H9 (cell line): ENCODE data around the gene DMAC2. TPM values are rescaled to one million over a fixed set of nuclear protein-coding genes. Genes with fewer than 3 reads are reported as not detected.

Experiments used
- DNase-seq: peaks from one replicate; pipeline ENCODE4 v3.0.0-alpha.2; 2017
- H2AFZ ChIP-seq: one replicate; pipeline ENCODE4 v1.6.1; 2013; ENCODE audit warnings: mild to moderate bottlenecking, low read length, control low read depth, moderate library complexity
- H2AK5ac ChIP-seq: 2 replicates; pipeline ENCODE4 v1.6.1; 2013; ENCODE audit warnings: low read length, control low read depth, mixed read lengths; ENCODE audit not compliant: insufficient read length
- H2BK120ac ChIP-seq: one replicate; pipeline ENCODE4 v1.6.1; 2013; ENCODE audit warnings: low read depth, mild to moderate bottlenecking, low read length, control low read depth, inconsistent platforms; ENCODE audit not compliant: poor library complexity, severe bottlenecking
- H2BK12ac ChIP-seq: 2 replicates; pipeline ENCODE4 v1.6.1; 2013; ENCODE audit warnings: low read length, control low read depth, mixed read lengths, low read depth; ENCODE audit not compliant: insufficient read length
- H2BK15ac ChIP-seq: 2 replicates; pipeline ENCODE4 v1.6.1; 2013; ENCODE audit warnings: low read depth, low read length, control low read depth
- H2BK20ac ChIP-seq: one replicate; pipeline ENCODE4 v1.6.1; 2013; ENCODE audit warnings: low read depth, mild to moderate bottlenecking, low read length, control low read depth, inconsistent platforms; ENCODE audit not compliant: poor library complexity, severe bottlenecking
- H2BK5ac ChIP-seq: 2 replicates; pipeline ENCODE4 v1.6.1; 2013; ENCODE audit warnings: low read length, control low read depth, mixed read lengths; ENCODE audit not compliant: insufficient read length
- H3K14ac ChIP-seq: 2 replicates; pipeline ENCODE4 v1.6.1; 2013; ENCODE audit warnings: low read length, control low read depth; ENCODE audit not compliant: insufficient read depth
- H3K18ac ChIP-seq: 2 replicates; pipeline ENCODE4 v1.6.1; 2013; ENCODE audit warnings: low read depth, mild to moderate bottlenecking, mixed read lengths, low read length, control low read depth; ENCODE audit not compliant: insufficient read length
- H3K23ac ChIP-seq: 2 replicates; pipeline ENCODE4 v1.6.1; 2013; ENCODE audit warnings: low read length, control low read depth, mixed read lengths, low read depth; ENCODE audit not compliant: insufficient read length
- H3K23me2 ChIP-seq: 2 replicates; pipeline ENCODE4 v1.6.1; 2013; ENCODE audit warnings: low read depth, mild to moderate bottlenecking, mixed read lengths, low read length, control low read depth; ENCODE audit not compliant: insufficient read length, poor library complexity, severe bottlenecking
- H3K27ac ChIP-seq: 2 replicates; pipeline ENCODE4 v1.5.1; 2013; ENCODE audit warnings: low read length, control low read depth, mixed read lengths, low read depth; ENCODE audit not compliant: insufficient read length
- H3K27me3 ChIP-seq: 2 replicates; pipeline ENCODE4 v1.6.1; 2013; ENCODE audit warnings: low read length, control low read depth, inconsistent platforms; ENCODE audit not compliant: insufficient read depth
- H3K4ac ChIP-seq: 2 replicates; pipeline ENCODE4 v1.6.1; 2013; ENCODE audit warnings: low read depth, mild to moderate bottlenecking, control low read depth, inconsistent platforms, low read length, moderate library complexity
- H3K4me1 ChIP-seq: 2 replicates; pipeline ENCODE4 v1.6.1; 2013; ENCODE audit warnings: low read length, control low read depth, inconsistent platforms; ENCODE audit not compliant: insufficient read depth
- H3K4me2 ChIP-seq: 2 replicates; pipeline ENCODE4 v1.6.1; 2013; ENCODE audit warnings: low read length, control low read depth, mixed read lengths; ENCODE audit not compliant: insufficient read length, insufficient read depth
- H3K56ac ChIP-seq: 2 replicates; pipeline ENCODE4 v1.6.1; 2013; ENCODE audit warnings: low read depth, mild to moderate bottlenecking, mixed read lengths, low read length, control low read depth; ENCODE audit not compliant: insufficient read length
- H3K79me1 ChIP-seq: 2 replicates; pipeline ENCODE4 v1.6.1; 2013; ENCODE audit warnings: low read depth, mild to moderate bottlenecking, moderate library complexity, low read length, control low read depth, inconsistent platforms; ENCODE audit not compliant: insufficient read depth, poor library complexity, severe bottlenecking
- H3K79me2 ChIP-seq: 2 replicates; pipeline ENCODE4 v1.6.1; 2013; ENCODE audit warnings: low read length, control low read depth, inconsistent platforms; ENCODE audit not compliant: insufficient read depth
- H3K9ac ChIP-seq: 2 replicates; pipeline ENCODE4 v1.6.1; 2013; ENCODE audit warnings: low read length, control low read depth, mixed read lengths; ENCODE audit not compliant: insufficient read length; ENCODE audit errors: extremely low read depth
- H3K9me3 ChIP-seq: one replicate; pipeline ENCODE4 v1.6.1; 2013; ENCODE audit warnings: low read depth, low read length, inconsistent platforms; ENCODE audit not compliant: control insufficient read depth
- H3T11ph ChIP-seq: one replicate; pipeline ENCODE4 v1.6.1; 2013; ENCODE audit warnings: mild to moderate bottlenecking, low read length, control low read depth, inconsistent platforms
- H4K20me1 ChIP-seq: one replicate; pipeline ENCODE4 v1.6.1; 2013; ENCODE audit not compliant: control insufficient read depth, insufficient read length, insufficient read depth
- H4K5ac ChIP-seq: 2 replicates; pipeline ENCODE4 v1.6.1; 2013; ENCODE audit warnings: low read depth, mild to moderate bottlenecking, mixed read lengths, low read length, control low read depth; ENCODE audit not compliant: insufficient read length
- H4K8ac ChIP-seq: replicated peaks from 2 replicates; pipeline ENCODE4 v1.6.1; 2013; ENCODE audit warnings: low read length, control low read depth, mixed read lengths, low read depth; ENCODE audit not compliant: insufficient read length
- H4K91ac ChIP-seq: 2 replicates; pipeline ENCODE4 v1.6.1; 2013; ENCODE audit warnings: low read depth, mild to moderate bottlenecking, moderate library complexity, mixed read lengths, low read length, control low read depth; ENCODE audit not compliant: insufficient read length
- H3K27ac Mint-ChIP-seq, 3 experiments: 2 replicates in 2 of 3; 3 replicates in 1 of 3; pipeline ENCODE4 v1.8.0; 2020 to 2021; ENCODE audit warnings: mixed read lengths in 3 of 3, mild to moderate bottlenecking in 1 of 3, moderate library complexity in 1 of 3
- H3K27me3 Mint-ChIP-seq: 2 replicates; pipeline ENCODE4 v1.8.0; 2021; ENCODE audit warnings: low read depth, mild to moderate bottlenecking, moderate library complexity, mixed read lengths
- H3K36me3 Mint-ChIP-seq, 3 experiments: 2 replicates in 2 of 3; 3 replicates in 1 of 3; pipeline ENCODE4 v1.8.0; 2020 to 2021; ENCODE audit warnings: low read depth in 3 of 3, mixed read lengths in 3 of 3; ENCODE audit not compliant: insufficient read depth in 1 of 3
- H3K4me1 Mint-ChIP-seq, 2 experiments: 2 replicates each; pipeline ENCODE4 v1.8.0; 2020; ENCODE audit warnings: mixed read lengths in 2 of 2
- H3K4me3 Mint-ChIP-seq, 2 experiments: 2 replicates in 1 of 2; 3 replicates in 1 of 2; pipeline ENCODE4 v1.8.0; 2020 to 2021; ENCODE audit warnings: mild to moderate bottlenecking in 2 of 2, mixed read lengths in 2 of 2, moderate library complexity in 1 of 2
- H3K9me3 Mint-ChIP-seq, 2 experiments: 2 replicates in 1 of 2; 3 replicates in 1 of 2; pipeline ENCODE4 v1.8.0; 2020; ENCODE audit warnings: mild to moderate bottlenecking in 2 of 2, mixed read lengths in 2 of 2, moderate library complexity in 1 of 2
- CTCF ChIP-seq: fragments of 200-600 bp; sonication (generic); conservative IDR thresholded peaks from 3 replicates; pipeline ENCODE4 v1.8.0; 2021; ENCODE audit warnings: antibody characterized with exemption, mild to moderate bottlenecking
- WGBS: extraction: QIAGEN DNeasy Blood & Tissue Kit; methylation state at CpG from one replicate; pipeline ENCODE4 v1.1.7; 2013; ENCODE audit warnings: missing lambda C conversion rate, low lambda C conversion rate, mixed read lengths; ENCODE audit not compliant: insufficient read length; ENCODE audit errors: extremely low coverage; 5-methylcytosine and 5-hydroxymethylcytosine counted together
- total RNA-seq: library from RNA; stranded (reverse); gene quantifications from 2 replicates; pipeline ENCODE4 v1.2.1, GENCODE V29; 2021

DMAC2 gene
- total RNA-seq, 1 experiment from 2014 or later = 70.5 TPM

DNA sequence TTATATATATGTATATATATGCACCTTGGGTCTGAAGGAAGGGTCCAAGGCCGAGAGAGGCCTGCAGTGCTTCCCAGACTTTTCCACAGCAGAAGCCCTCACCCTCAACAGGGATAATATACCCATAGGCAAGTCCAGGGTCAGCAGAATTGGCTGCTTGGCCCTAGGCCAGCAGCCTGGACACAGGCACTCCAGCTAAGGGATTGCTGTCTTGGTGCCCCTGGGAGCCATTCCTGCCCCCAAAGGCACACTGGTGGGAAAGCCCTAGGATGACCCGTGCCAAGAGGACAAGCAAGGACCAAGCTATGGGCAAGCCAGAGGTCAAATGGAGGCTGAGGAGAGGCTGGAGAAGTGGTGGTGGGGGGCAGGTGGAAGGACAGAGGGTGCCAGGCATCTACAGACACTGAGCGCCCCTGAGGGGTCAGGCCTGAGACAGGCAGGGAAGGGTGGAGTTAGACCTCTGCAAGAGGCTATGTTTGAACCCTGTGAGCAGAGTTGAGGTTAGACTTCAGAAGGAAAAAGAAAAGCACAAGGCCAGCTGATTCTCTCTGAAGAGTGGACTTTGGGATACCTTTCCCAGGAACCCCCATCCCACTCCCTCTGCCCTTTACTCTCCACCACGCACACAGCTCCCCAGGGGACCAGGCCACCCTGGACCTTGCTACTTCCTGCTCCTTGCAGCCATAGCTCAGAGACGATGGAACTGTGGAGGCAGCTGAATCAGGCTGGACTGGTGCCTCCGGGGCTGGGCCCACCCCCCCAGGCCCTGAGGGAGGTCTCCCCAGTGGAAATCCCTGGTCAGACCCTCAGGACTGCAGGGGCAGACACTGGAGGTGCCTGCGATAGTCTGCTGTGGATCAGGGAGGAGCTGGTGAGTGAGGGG lies 3.0 kb upstream of the DMAC2 start, which contains the start of gene ERICH4:
Gene ERICH4, plus strand, starts transcription at position 684 of the 883 bp plus-strand sequence. Its CDS starts 14 bp downstream, at position 698.
- H3K27me3 ChIP-seq = no peaks in the 10 kb centered on the region
- H2AK5ac ChIP-seq = no peak within 1 kb of the TSS
- Mint-ChIP-seq H3K4me1 (peaks cover 0 to 4% of the 10 kb centered on the region in 2 experiments; a peak in 1 of 4 replicates), H3K27ac (no peak within 1 kb of the TSS), H3K36me3 (peaks cover 2% of the 10 kb centered on the region in 3 experiments), H3K27me3 (peaks cover 16% of the 10 kb centered on the region), H3K4me3 (no peak within 1 kb of the TSS; a peak in 1 of 5 replicates), H3K9me3 (peaks cover 0 to 7% of the 10 kb centered on the region in 2 experiments; a peak in 1 of 5 replicates)
- H3K23ac ChIP-seq = no peak within 1 kb of the TSS
- no peak within 1 kb of the TSS for H3T11ph ChIP-seq
- no peaks in the 10 kb centered on the region for H3K9me3 ChIP-seq
- H4K8ac ChIP-seq = no peak within 1 kb of the TSS
- peaks cover 3% of the 10 kb centered on the region for H3K79me1 ChIP-seq
- no peak within 1 kb of the TSS for H3K18ac ChIP-seq
- no peak within 1 kb of the TSS for H2AFZ ChIP-seq
- no peak within 1 kb of the TSS for H3K4ac ChIP-seq
- no peak within 1 kb of the TSS for H2BK120ac ChIP-seq
- no peak within 1 kb of the TSS for H2BK12ac ChIP-seq
- no peak within 1 kb of the TSS for H3K14ac ChIP-seq
- no peak within 1 kb of the TSS for H4K5ac ChIP-seq
- no peak within 1 kb of the TSS for H3K56ac ChIP-seq
- no peak within 1 kb of the TSS for H2BK20ac ChIP-seq
- WGBS = no CpG with 5 or more reads among the region's 7 CpGs
- DNase-seq = no peak
- no peak within 1 kb of the TSS for H2BK15ac ChIP-seq
- no peak within 1 kb of the TSS for H2BK5ac ChIP-seq
- H3K27ac ChIP-seq = no peak within 1 kb of the TSS
- H4K20me1 ChIP-seq = no peaks in the 10 kb centered on the region
- no peak within 1 kb of the TSS for H3K4me2 ChIP-seq
- no peak for TF ChIP-seq CTCF
- H4K91ac ChIP-seq = no peak within 1 kb of the TSS
- no peaks in the 10 kb centered on the region; the same call in 1 of the 2 replicates for H3K4me1 ChIP-seq
- H3K79me2 ChIP-seq = no peaks in the 10 kb centered on the region
- no peak within 1 kb of the TSS for H3K9ac ChIP-seq
- no peaks in the 10 kb centered on the region for H3K23me2 ChIP-seq
